Measurements from ENCODE around the gene RHBDL1.

The RHBDL1 gene

DNA sequence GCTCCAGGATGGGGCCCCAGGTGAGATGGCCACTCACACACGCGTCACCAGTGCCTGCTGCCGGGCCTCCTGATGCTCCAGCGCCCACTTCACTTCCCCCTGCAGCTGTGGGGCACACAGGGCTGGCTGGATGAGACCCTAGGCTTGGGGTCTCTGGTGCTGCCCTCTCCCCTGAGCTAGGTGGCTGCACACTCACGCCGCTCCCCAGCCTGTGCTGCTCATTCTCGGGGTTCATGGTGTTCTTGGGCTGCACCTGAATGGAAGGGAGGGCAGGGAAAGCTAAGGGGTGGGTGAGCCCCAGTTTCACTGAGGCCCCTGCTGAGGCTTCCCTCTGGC is 49.5 kb downstream of the RHBDL1 start:
- no peaks in the 10 kb centered on the region for H3K4me1 ChIP-seq (ENCODE audit: insufficient read depth, low read length, poor library complexity, severe bottlenecking)
- no peak overlapping the region for H2AFZ ChIP-seq (ENCODE audit: low read length)
- no peaks in the 10 kb centered on the region for H3K79me2 ChIP-seq (ENCODE audit: insufficient read depth, low read length)
- no peak overlapping the region for H3K4me3 ChIP-seq (ENCODE audit: low read length, poor library complexity, severe bottlenecking)
- H3K9ac ChIP-seq (ENCODE audit: low read depth, low read length, poor library complexity, severe bottlenecking): no peak overlapping the region
- H3K4me2 ChIP-seq (ENCODE audit: low read depth, low read length, poor library complexity, severe bottlenecking): no peak overlapping the region
- TF ChIP-seq EZH2phosphoT487 (IDR thresholded peaks at IDR 0.05; ENCODE audit: borderline replicate concordance): no peak
- TF ChIP-seq, protein P1, sequence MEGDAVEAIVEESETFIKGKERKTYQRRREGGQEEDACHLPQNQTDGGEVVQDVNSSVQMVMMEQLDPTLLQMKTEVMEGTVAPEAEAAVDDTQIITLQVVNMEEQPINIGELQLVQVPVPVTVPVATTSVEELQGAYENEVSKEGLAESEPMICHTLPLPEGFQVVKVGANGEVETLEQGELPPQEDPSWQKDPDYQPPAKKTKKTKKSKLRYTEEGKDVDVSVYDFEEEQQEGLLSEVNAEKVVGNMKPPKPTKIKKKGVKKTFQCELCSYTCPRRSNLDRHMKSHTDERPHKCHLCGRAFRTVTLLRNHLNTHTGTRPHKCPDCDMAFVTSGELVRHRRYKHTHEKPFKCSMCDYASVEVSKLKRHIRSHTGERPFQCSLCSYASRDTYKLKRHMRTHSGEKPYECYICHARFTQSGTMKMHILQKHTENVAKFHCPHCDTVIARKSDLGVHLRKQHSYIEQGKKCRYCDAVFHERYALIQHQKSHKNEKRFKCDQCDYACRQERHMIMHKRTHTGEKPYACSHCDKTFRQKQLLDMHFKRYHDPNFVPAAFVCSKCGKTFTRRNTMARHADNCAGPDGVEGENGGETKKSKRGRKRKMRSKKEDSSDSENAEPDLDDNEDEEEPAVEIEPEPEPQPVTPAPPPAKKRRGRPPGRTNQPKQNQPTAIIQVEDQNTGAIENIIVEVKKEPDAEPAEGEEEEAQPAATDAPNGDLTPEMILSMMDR (conservative IDR thresholded peaks at IDR 0.05; ENCODE audit: low read length): no peak
- H3K27me3 ChIP-seq (ENCODE audit: insufficient read depth, low read length, poor library complexity, severe bottlenecking): no peaks in the 10 kb centered on the region
- no peaks in the 10 kb centered on the region for H4K20me1 ChIP-seq (ENCODE audit: insufficient read depth, low read length, poor library complexity, severe bottlenecking)
- H3K9me3 ChIP-seq (ENCODE audit: insufficient read depth, low read depth, low read length): no peaks in the 10 kb centered on the region
- no peaks in the 10 kb centered on the region for H3F3A ChIP-seq (ENCODE audit: low read depth)
- no peaks in the 10 kb centered on the region for H3K36me3 ChIP-seq (ENCODE audit: insufficient read depth, low read length)
- H3K9me2 ChIP-seq (replicated peaks; ENCODE audit: low read depth, low read length): no peaks in the 10 kb centered on the region

DNA sequence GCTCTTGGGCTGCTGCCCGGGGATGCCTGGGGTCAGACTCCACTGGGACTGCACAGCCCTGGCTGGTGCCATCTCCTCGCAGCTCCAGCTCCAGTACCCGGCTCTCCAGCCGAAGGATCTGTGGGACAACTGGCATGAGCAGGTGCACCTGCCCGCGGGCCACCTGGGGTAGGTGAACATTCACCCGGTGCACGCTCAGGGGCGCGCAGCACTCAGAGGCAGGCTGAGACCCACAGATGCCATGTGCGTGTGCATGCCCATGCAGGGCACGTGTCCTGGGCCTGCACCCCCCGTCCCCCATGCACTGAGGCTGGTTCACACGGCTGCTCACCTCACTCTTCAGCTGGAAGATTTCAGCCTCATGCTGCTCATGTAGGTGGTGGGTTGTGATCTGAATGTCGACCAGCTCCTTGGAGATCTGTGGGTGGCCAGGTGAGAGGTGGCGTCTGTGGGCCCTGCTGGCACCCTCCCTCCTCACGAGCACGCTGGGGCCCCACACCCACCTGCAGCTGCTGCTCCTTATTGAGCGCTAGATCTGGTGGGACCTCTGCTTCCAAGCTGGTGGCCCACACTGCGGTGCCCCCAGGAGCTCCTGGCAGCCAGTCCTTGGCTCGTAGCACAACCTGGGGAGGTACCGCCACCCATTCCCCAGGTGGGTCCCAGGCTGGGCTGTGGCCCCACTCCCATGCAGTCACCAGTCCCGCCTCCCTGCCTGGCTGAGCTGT is 50.2 kb downstream of the RHBDL1 start:
- no peak overlapping the region for H2AFZ ChIP-seq (ENCODE audit: low read length)
- no peaks in the 10 kb centered on the region for H3K79me2 ChIP-seq (ENCODE audit: insufficient read depth, low read length)
- no peaks in the 10 kb centered on the region for H3K4me1 ChIP-seq (ENCODE audit: insufficient read depth, low read length, poor library complexity, severe bottlenecking)
- no peak overlapping the region for H3K4me2 ChIP-seq (ENCODE audit: low read depth, low read length, poor library complexity, severe bottlenecking)
- no peak overlapping the region for H3K4me3 ChIP-seq (ENCODE audit: low read length, poor library complexity, severe bottlenecking)
- H3K27me3 ChIP-seq (ENCODE audit: insufficient read depth, low read length, poor library complexity, severe bottlenecking): no peaks in the 10 kb centered on the region
- no peaks in the 10 kb centered on the region for H3K9me3 ChIP-seq (ENCODE audit: insufficient read depth, low read depth, low read length)
- H4K20me1 ChIP-seq (ENCODE audit: insufficient read depth, low read length, poor library complexity, severe bottlenecking): no peaks in the 10 kb centered on the region
- no peaks in the 10 kb centered on the region for H3F3A ChIP-seq (ENCODE audit: low read depth)
- no peaks in the 10 kb centered on the region for H3K36me3 ChIP-seq (ENCODE audit: insufficient read depth, low read length)
- no peak for TF ChIP-seq EZH2phosphoT487 (IDR thresholded peaks at IDR 0.05; ENCODE audit: borderline replicate concordance)
- TF ChIP-seq, protein P1 (conservative IDR thresholded peaks at IDR 0.05; ENCODE audit: low read length): no peak
- no peak overlapping the region for H3K9ac ChIP-seq (ENCODE audit: low read depth, low read length, poor library complexity, severe bottlenecking)
- H3K9me2 ChIP-seq (replicated peaks; ENCODE audit: low read depth, low read length): no peaks in the 10 kb centered on the region

GRCh38 chr16:726188-726437 is 50.6 kb downstream of the RHBDL1 start:
- Histone ChIP-seq H3K79me2 (ENCODE audit: insufficient read depth, low read length) (no peaks in the 10 kb centered on the region), H3K9me3 (ENCODE audit: insufficient read depth, low read depth, low read length) (no peaks in the 10 kb centered on the region), H3F3A (ENCODE audit: low read depth) (no peaks in the 10 kb centered on the region), H3K27me3 (ENCODE audit: insufficient read depth, low read length, poor library complexity, severe bottlenecking) (no peaks in the 10 kb centered on the region), H3K36me3 (ENCODE audit: insufficient read depth, low read length) (no peaks in the 10 kb centered on the region), H3K4me1 (ENCODE audit: insufficient read depth, low read length, poor library complexity, severe bottlenecking) (no peaks in the 10 kb centered on the region), H3K9ac (ENCODE audit: low read depth, low read length, poor library complexity, severe bottlenecking) (no peak overlapping the region), H2AFZ (ENCODE audit: low read length) (no peak overlapping the region), H3K4me2 (ENCODE audit: low read depth, low read length, poor library complexity, severe bottlenecking) (no peak overlapping the region), H3K4me3 (ENCODE audit: low read length, poor library complexity, severe bottlenecking) (no peak overlapping the region), H4K20me1 (ENCODE audit: insufficient read depth, low read length, poor library complexity, severe bottlenecking) (no peaks in the 10 kb centered on the region), H3K9me2 (replicated peaks; ENCODE audit: low read depth, low read length) (no peaks in the 10 kb centered on the region)
- TF ChIP-seq EZH2phosphoT487 (IDR thresholded peaks at IDR 0.05; ENCODE audit: borderline replicate concordance): no peak
- TF ChIP-seq, protein P1 (conservative IDR thresholded peaks at IDR 0.05; ENCODE audit: low read length): no peak
